Calu3 (cell line): ENCODE results near the gene RAB3IL1. TPM values are rescaled to one million over a fixed set of nuclear protein-coding genes. Genes with fewer than 3 reads are reported as not detected.

Experiments
- BruUV-seq: library from RNA; stranded (reverse); fragments of 400-500 nt; replicated peaks from 2 replicates; lab custom pipeline; 2021; lab: Mats Ljungman, UMichigan
- CTCF ChIA-PET: fragments of 300-600 bp; sonication (Branson Sonifier 250); formaldehyde crosslinking; loops from one replicate; lab custom pipeline; 2022; ENCODE audit warnings: antibody characterized with exemption; lab: Charles Lee
- DNase-seq: peaks from one replicate; pipeline ENCODE4 v3.0.0; 2022
- H3K27ac Mint-ChIP-seq: one replicate; pipeline ENCODE4 v1.8.0; 2022; ENCODE audit warnings: mixed read lengths; ENCODE audit not compliant: unreplicated experiment
- H3K27me3 Mint-ChIP-seq: one replicate; pipeline ENCODE4 v1.8.0; 2022; ENCODE audit warnings: mixed read lengths; ENCODE audit not compliant: unreplicated experiment
- H3K36me3 Mint-ChIP-seq: one replicate; pipeline ENCODE4 v1.8.0; 2022; ENCODE audit warnings: mild to moderate bottlenecking, moderate library complexity, mixed read lengths; ENCODE audit not compliant: insufficient read depth, unreplicated experiment
- H3K4me1 Mint-ChIP-seq: one replicate; pipeline ENCODE4 v1.8.0; 2022; ENCODE audit warnings: mild to moderate bottlenecking, low read depth, mixed read lengths; ENCODE audit not compliant: unreplicated experiment
- H3K4me3 Mint-ChIP-seq: one replicate; pipeline ENCODE4 v1.8.0; 2022; ENCODE audit warnings: mild to moderate bottlenecking, low read depth, moderate library complexity, mixed read lengths; ENCODE audit not compliant: unreplicated experiment
- H3K9me3 Mint-ChIP-seq: one replicate; pipeline ENCODE4 v1.8.0; 2022; ENCODE audit warnings: low read depth, mixed read lengths; ENCODE audit not compliant: unreplicated experiment
- intact Hi-C: fragments of 100-400 bp; cut with micrococcal nuclease; formaldehyde crosslinking; loops from one replicate; pipeline ENCODE4 v1.10.0; 2022; ENCODE audit not compliant: unreplicated experiment
- total RNA-seq: library from RNA; stranded (reverse); gene quantifications from 2 replicates; pipeline ENCODE4 v1.2.3, GENCODE V29; 2022
- TF ChIP-seq, protein P1 (sequence below): fragments of 200-600 bp; IDR thresholded peaks from one replicate; pipeline ENCODE4 v1.8.0; 2022; ENCODE audit warnings: antibody characterized with exemption; ENCODE audit not compliant: unreplicated experiment

RAB3IL1 gene
- total RNA-seq, 1 experiment from 2014 or later, result 0.76 TPM

- Mint-ChIP-seq H3K4me1 (peaks cover 7% of the 10 kb centered on the region), H3K4me3 (no peak overlapping the region), H3K9me3 (no peaks in the 10 kb centered on the region), H3K36me3 (no peaks in the 10 kb centered on the region), H3K27ac (no peak overlapping the region), H3K27me3 (no peaks in the 10 kb centered on the region)
- no peak for DNase-seq
- intact Hi-C loops, result no loop called here
- no TSS peak for BruUV-seq
- CTCF ChIA-PET, result interaction anchor here (0.6 to 0.7 kb wide), 2 partner anchors 39 to 208 kb away, joined by 3 read pairs; no protein-coding TSS in a partner anchor
- TF ChIP-seq, protein P1, sequence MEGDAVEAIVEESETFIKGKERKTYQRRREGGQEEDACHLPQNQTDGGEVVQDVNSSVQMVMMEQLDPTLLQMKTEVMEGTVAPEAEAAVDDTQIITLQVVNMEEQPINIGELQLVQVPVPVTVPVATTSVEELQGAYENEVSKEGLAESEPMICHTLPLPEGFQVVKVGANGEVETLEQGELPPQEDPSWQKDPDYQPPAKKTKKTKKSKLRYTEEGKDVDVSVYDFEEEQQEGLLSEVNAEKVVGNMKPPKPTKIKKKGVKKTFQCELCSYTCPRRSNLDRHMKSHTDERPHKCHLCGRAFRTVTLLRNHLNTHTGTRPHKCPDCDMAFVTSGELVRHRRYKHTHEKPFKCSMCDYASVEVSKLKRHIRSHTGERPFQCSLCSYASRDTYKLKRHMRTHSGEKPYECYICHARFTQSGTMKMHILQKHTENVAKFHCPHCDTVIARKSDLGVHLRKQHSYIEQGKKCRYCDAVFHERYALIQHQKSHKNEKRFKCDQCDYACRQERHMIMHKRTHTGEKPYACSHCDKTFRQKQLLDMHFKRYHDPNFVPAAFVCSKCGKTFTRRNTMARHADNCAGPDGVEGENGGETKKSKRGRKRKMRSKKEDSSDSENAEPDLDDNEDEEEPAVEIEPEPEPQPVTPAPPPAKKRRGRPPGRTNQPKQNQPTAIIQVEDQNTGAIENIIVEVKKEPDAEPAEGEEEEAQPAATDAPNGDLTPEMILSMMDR, result no peak
These were observed 52.3 kb downstream of the RAB3IL1 start for GRCh38 chr11:61864814-61865775.

- BruUV-seq, result no TSS peak
- intact Hi-C loops, result no loop called here
- CTCF ChIA-PET, result no interaction called here
- Mint-ChIP-seq H3K9me3 (no peaks in the 10 kb centered on the region), H3K27ac (no peak overlapping the region), H3K4me1 (peaks cover 9% of the 10 kb centered on the region), H3K4me3 (no peak overlapping the region), H3K36me3 (no peaks in the 10 kb centered on the region), H3K27me3 (no peaks in the 10 kb centered on the region)
- TF ChIP-seq, protein P1, result no peak
- no peak for DNase-seq
These were observed 53.8 kb downstream of the RAB3IL1 start for GRCh38 chr11:61863548-61864081.

- H3K4me1 Mint-ChIP-seq, result peaks cover 9% of the 10 kb centered on the region
- H3K36me3 Mint-ChIP-seq, result no peaks in the 10 kb centered on the region
- intact Hi-C loops, result no loop called here
These were observed 54.4 kb downstream of the RAB3IL1 start for GRCh38 chr11:61862714-61863547.

GRCh38 chr11:61861634-61862033, 55.7 kb downstream of the RAB3IL1 start:
- DNase-seq, result no peak
- Mint-ChIP-seq H3K9me3 (no peaks in the 10 kb centered on the region), H3K27me3 (no peaks in the 10 kb centered on the region), H3K4me1 (peaks cover 9% of the 10 kb centered on the region), H3K36me3 (no peaks in the 10 kb centered on the region), H3K4me3 (no peak overlapping the region), H3K27ac (no peak overlapping the region)
- CTCF ChIA-PET, result no interaction called here
- intact Hi-C loops, result no loop called here
- no TSS peak for BruUV-seq
- TF ChIP-seq, protein P1, result no peak

More at GRCh38 chr11:61862714-61863547, 54.4 kb downstream of the RAB3IL1 start:
- H3K4me3 Mint-ChIP-seq, result no peak overlapping the region
- H3K9me3 Mint-ChIP-seq, result no peaks in the 10 kb centered on the region
- H3K27ac Mint-ChIP-seq, result no peak overlapping the region
- no peaks in the 10 kb centered on the region for H3K27me3 Mint-ChIP-seq
- no peak for DNase-seq
- no TSS peak for BruUV-seq
- TF ChIP-seq, protein P1, result no peak
- CTCF ChIA-PET, result no interaction called here
